ENCODE results near the gene ABR.
A peak's percentile ranks its signal among the peaks of the same experiment; 100 is the strongest.
"Not testable (repeated sequence)": the region's sequence is repeated elsewhere in the genome, so short reads cannot be mapped to it uniquely, and the experiment has no call there.

The ABR gene

DNA sequence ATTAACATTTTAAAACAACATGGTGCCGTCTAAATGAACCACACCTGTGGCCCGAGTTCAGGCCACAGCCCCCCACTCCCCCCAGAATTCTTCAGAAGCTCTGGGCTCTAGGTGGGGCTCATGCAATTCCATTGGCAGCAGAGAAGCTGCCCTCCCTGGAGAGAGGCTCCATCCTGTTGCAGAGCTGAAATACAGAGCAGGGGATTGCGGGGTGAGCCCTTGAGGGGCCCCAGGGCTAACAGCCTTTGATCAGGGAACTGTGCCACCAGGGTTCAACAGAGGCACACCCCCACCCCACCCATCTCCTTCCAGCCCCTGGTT lies 69.3 kb downstream of the ABR start:
- Mint-ChIP-seq H3K36me3 (no peaks in the 10 kb centered on the region), H3K9me3 (no peaks in the 10 kb centered on the region), H3K27ac (no peak overlapping the region), H3K27me3 (no peaks in the 10 kb centered on the region), H3K4me1 (peaks cover 64% of the 10 kb centered on the region), H3K4me3 (peak overlapping the region; percentile 89)
- no peak for ATAC-seq

DNA sequence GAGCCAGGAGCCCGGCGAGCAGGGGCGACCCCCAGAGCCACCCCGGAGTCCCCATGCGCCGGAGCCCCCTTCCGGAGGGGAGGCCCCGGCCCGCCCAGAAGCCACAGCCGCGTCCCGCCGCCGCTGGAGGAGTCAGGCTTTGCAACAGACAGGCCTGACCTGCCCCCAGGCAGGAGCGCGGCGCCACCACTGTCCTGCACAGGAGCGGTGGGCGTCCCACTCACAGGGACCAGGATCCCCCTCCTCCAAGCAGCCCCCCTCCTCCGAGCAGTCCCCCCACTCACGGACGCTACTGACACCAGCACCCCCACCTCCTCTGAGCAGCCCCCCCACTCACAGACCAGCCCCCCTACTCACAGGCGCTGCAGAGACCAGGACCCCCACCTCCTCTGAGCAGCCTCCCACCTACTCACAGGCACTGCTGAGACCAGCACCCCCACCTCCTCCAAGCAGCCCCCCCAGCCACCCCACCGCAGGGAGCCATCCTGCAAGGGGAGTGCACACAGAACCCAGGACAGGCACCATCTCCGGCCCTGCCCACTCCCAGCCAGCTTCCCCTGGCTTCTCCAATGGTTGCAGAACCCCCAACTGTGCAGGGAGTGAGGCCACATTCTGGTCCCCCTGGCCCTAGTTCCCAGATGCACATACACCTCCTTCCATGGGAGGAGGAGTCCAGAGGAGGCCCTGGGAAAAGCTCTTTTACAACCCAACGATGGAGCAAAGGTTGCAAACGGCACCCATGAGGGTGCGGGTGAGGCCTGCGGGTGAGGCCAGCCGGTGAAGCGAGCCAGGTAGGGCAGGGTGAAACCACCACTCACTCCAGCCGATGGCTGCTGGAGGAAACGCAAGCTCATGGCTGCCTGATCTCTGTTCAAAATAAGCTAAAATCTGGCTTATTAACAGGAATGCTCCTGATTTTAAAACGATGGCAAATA lies 69.9 kb downstream of the ABR start:
- Mint-ChIP-seq H3K4me3 (peak overlapping the region; percentile 89), H3K4me1 (peaks cover 58% of the 10 kb centered on the region)

DNA sequence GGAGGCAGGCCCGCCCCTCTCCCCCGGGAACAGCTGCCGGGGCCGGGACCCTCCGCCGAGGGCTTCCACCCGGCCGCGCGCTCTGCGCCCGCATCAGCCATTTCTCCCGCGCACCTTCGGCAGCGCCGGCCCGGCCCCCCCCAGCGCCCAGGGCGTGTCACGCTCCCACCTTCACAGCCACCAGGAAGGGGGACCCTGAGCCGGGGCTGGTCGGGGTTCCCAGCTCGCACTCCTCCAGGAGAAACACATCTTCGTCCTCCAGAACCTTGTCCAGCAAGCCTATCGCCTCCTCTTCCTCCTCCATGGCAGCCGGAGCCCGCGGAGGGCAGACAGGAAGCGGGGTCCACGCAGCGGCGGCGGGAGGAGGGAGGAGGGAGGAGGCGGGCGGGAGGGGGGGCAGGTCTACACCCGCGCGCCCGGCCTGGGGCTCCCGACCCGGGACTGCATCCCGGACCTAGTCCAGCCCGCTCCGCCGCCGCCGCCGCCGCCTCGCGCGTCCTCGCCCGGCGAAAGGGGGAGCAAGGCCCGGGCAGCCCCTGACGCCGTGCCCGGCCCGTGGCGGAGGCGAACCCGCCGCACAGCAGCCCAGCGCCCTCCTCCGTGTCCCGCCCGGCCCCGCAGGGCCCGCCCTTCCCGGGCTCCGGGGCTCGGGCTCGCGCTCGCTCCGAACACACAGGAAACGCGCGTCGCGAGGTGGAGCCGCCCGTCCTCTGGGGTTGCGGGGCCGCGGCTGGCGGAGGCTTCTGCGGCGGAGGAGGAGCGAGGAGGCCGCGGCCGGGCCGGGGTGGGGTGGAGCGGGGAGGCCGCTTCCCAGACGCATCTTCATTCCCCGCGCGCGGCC lies 70.8 kb downstream of the ABR start:
- Mint-ChIP-seq H3K36me3 (no peaks in the 10 kb centered on the region), H3K9me3 (no peaks in the 10 kb centered on the region), H3K27ac (peak overlapping the region; percentile 63), H3K4me3 (peak overlapping the region; percentile 89), H3K27me3 (no peaks in the 10 kb centered on the region), H3K4me1 (peaks cover 56% of the 10 kb centered on the region)
- ATAC-seq: peak; percentile 79

More for the DNA sequence above, 69.9 kb downstream of the ABR start:
- no peaks in the 10 kb centered on the region for H3K9me3 Mint-ChIP-seq
- no peaks in the 10 kb centered on the region for H3K36me3 Mint-ChIP-seq
- no peaks in the 10 kb centered on the region for H3K27me3 Mint-ChIP-seq
- H3K27ac Mint-ChIP-seq: peak overlapping the region; percentile 63
- ATAC-seq: peak; percentile 39

DNA sequence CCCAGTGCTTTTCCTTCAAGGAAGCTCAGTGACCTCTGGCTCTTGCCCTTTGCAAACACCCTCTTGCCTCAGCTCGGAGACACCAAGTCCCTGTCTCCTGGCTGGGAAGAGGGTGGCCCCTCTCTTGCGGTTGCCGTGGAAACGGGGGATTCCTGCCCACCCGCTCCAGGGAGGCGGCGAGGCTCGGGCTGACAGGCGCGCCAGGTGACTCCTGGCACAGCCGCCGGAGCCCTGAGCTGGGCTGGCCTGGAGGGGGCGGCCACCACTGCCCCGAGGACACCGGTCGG lies 71.4 kb downstream of the ABR start:
- Mint-ChIP-seq H3K4me1 (peaks cover 56% of the 10 kb centered on the region), H3K36me3 (no peaks in the 10 kb centered on the region), H3K27ac (peak overlapping the region; percentile 63), H3K27me3 (no peaks in the 10 kb centered on the region), H3K4me3 (no peak overlapping the region), H3K9me3 (no peaks in the 10 kb centered on the region)
- no peak for ATAC-seq

DNA sequence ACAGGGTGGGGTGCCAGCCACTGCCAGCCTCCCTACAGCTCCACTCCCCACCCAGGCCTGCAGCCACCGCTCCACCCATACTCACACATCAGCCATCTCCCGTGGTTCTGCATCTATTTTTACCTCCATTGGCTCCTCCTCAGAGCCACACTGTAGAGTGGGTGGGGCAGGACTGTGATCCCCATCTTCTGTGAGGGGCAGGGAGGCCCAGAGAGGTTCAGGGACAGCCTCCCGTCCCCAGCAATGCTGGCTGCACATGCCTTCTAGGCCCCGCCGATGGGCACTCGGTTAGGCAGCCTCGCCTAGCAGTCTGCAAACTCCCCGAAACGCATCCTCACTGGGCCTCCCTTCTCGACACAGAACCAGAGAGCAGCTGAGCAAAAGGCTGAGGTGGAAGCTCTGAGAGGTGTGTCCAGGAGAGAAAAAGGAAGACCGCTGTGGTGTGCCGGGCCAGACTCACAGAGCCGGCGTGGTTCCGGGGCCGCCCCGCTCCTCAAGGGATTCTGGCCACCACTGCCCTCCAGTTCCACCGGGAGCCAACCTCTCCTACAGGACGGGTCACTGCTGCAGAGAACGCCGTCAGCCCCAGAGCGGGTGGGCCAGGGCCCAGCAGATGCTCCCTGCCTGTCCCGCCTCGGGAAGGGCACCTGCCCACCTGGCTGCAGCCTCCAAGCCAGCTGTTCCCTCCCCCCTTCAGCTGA lies 71.9 kb downstream of the ABR start:
- Mint-ChIP-seq H3K36me3 (no peaks in the 10 kb centered on the region), H3K4me1 (peaks cover 56% of the 10 kb centered on the region), H3K4me3 (no peak overlapping the region), H3K27me3 (no peaks in the 10 kb centered on the region), H3K9me3 (no peaks in the 10 kb centered on the region), H3K27ac (no peak overlapping the region)
- no peak for ATAC-seq

DNA sequence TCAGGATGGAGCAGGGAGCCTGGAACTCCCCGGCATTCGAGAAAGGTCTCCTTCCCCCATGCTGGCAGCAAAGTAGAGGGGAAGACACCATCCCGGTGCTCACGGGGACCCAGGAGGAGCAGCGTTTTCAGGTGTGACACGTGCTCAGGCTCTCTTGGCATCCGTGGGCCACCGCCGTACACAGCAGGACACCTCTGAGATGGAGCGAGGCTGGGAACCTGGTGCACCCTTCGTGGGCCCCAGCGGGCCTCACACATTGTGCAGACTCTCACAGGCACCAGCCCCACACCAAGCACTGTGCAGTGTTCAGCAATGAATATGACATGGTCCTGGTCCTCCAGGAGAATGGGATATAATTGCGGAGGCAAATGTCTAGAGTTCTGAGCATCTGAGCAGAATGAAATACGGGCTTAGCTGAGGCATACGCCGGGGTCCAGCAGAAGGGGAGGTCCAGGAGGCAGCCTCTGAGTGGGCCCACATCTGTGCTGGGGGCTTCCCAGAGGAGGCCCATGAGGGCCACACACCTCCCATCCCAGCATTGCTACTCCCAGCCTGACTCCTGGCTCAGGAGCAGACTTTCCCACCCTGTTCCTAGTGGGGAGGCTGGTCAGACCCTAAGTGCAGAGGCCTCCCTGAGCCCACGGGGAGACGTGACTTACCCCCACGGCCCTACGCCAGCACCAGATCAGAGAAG lies 72.6 kb downstream of the ABR start:
- no peak for ATAC-seq
- H3K9me3 Mint-ChIP-seq: no peaks in the 10 kb centered on the region
- peak overlapping the region; percentile 30 for H3K4me3 Mint-ChIP-seq
- no peaks in the 10 kb centered on the region for H3K36me3 Mint-ChIP-seq
- no peaks in the 10 kb centered on the region for H3K27me3 Mint-ChIP-seq
- peaks cover 56% of the 10 kb centered on the region for H3K4me1 Mint-ChIP-seq
- no peak overlapping the region for H3K27ac Mint-ChIP-seq

DNA sequence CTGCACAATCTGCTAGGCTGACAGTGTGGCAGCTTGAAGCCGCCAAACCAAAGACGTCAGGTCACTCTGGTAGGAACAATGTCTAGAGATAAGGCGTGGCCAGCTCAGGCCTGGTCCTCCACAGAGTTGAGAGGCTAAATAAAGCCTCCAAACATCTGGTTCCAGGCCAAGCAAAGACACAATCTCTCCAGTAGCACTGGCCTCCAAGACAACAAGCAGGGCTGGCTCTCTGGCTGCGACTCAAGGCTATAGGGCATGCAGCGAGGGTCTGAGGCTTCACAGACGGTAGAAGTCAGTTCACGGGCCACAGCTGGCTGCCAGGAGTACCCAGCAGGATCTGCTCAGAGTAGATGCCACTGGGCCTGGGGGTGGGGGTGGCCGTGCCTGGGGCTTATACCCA lies 75.6 kb downstream of the ABR start:
- ATAC-seq: no peak
- Mint-ChIP-seq H3K9me3 (no peaks in the 10 kb centered on the region), H3K4me3 (no peak overlapping the region), H3K4me1 (peaks cover 40% of the 10 kb centered on the region), H3K36me3 (peaks cover 5% of the 10 kb centered on the region), H3K27ac (no peak overlapping the region), H3K27me3 (no peaks in the 10 kb centered on the region)

DNA sequence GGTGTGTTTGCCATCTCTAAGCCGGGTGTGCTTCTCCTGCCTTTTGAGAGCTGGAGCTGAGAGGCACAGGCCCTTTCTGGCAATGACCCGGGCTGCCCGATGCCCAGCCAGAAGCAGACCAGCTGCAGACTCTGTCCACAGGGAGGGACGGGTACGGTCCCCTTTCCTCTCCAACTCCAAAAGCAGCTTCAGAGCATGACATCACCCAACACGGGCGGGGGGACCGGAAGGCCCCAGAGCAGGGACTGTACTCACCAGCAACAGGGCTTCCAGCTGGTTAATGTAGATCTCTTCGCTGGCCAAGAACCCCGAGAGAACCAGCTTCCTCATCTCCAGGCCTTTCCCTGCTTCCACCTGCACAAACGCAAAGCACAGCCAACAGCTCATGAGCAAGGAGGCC lies 79.4 kb downstream of the ABR start:
- Mint-ChIP-seq H3K36me3 (peaks cover 13% of the 10 kb centered on the region), H3K4me1 (peaks cover 20% of the 10 kb centered on the region), H3K9me3 (no peaks in the 10 kb centered on the region), H3K4me3 (no peak overlapping the region), H3K27ac (no peak overlapping the region), H3K27me3 (no peaks in the 10 kb centered on the region)
- ATAC-seq: no peak

DNA sequence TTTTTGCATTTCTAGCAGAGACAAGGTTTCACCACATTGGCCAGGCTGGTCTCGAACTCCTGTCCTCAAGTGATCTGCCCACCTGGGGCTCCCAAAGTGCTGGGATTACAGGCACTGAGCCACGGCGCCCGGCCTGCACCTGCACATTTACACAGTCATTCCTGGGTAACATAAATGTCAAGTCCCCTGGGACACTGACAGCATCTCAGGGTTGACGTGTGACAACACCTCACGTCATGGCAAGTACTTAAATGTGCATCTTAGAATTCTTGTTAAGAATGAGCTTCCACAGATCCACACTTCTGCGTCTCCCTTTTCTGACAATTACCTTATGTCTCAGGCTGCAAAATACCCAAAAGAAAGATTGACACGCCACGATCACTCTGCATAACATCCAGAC lies 80.5 kb downstream of the ABR start:
- Mint-ChIP-seq H3K27ac (no peak overlapping the region), H3K27me3 (no peaks in the 10 kb centered on the region), H3K4me1 (peaks cover 20% of the 10 kb centered on the region), H3K36me3 (peaks cover 19% of the 10 kb centered on the region), H3K9me3 (no peaks in the 10 kb centered on the region), H3K4me3 (no peak overlapping the region)
- ATAC-seq: peak; percentile 56

DNA sequence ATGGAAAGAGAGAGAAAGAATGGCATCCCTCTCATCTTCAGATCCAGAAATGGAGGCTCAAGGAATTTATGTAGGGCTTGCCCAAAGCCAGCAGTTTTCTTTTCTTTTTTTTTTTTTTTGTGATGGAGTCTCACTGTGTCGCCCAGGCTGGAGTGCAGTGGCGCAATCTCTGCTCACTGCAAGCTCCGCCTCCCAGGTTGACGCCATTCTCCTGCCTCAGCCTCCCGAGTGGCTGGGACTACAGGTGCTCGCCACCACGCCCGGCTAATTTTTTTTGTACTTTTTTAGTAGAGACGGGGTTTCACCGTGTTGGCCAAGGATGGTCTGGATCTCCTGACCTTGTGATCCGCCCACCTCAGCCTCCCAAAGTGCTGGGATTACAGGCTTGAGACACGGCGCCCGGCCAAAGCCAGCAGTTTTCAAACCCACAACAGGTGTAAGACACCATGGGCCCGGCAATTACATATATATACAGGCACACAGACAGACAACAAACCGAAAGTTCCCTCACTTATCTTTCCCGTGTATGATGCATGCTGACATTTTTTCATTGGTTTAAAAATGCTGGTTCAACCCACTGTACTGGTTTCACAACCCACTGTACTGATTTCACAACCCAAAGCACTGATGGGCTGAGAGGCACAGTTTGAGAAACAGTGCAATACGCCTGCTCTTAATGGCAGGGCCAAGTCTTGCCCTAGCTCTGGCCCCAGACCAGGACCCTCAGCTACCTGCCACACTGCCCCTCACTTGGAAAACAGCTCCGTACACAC lies 81.6 kb downstream of the ABR start:
- peaks cover 20% of the 10 kb centered on the region for H3K4me1 Mint-ChIP-seq
- H3K36me3 Mint-ChIP-seq: peaks cover 27% of the 10 kb centered on the region
- not testable (repeated sequence) for H3K27me3 Mint-ChIP-seq, H3K27ac Mint-ChIP-seq, ATAC-seq, H3K4me3 Mint-ChIP-seq, H3K9me3 Mint-ChIP-seq

DNA sequence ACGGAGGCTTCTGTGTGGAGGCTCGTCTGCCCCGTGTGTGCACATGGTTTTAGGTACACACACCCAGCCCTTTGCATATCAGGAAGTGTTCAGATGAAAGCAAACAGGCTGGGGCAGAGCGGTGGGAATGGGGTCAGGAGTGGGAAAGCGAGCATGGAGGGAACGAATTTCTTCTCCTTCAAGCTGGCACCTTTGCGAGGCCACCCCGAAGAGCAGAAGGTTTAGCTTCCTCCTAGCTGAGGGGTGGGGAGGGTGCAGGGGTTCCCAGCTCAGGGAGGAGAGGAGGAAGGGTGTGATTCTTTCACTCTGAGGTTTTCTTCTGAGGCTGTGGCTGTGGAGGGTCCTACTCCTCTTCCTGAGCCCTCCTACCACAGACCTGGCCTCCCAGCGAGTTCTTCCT lies 83.6 kb downstream of the ABR start:
- Mint-ChIP-seq H3K4me3 (no peak overlapping the region), H3K4me1 (peaks cover 17% of the 10 kb centered on the region), H3K9me3 (no peaks in the 10 kb centered on the region), H3K27ac (no peak overlapping the region), H3K27me3 (no peaks in the 10 kb centered on the region), H3K36me3 (peaks cover 33% of the 10 kb centered on the region)
- ATAC-seq: no peak

DNA sequence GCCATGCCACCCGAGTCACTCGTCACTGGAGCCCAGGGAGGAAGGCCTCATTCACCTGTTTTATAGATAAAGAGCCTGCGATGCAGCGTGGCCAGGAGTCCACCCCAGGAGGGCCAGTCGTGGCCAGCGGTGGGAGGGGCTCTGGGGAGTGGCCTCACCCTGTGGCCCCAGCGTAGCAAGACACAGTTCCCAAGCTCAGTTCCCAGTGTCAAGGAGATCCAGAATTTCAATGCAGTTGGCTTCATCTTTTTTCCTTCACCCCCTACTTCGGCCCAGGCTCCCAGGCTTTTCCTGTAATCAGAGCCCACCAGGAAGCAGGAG lies 84.0 kb downstream of the ABR start:
- Mint-ChIP-seq H3K4me1 (peaks cover 15% of the 10 kb centered on the region), H3K9me3 (no peaks in the 10 kb centered on the region), H3K27ac (no peak overlapping the region), H3K27me3 (no peaks in the 10 kb centered on the region), H3K36me3 (peaks cover 37% of the 10 kb centered on the region), H3K4me3 (no peak overlapping the region)
- ATAC-seq: no peak

DNA sequence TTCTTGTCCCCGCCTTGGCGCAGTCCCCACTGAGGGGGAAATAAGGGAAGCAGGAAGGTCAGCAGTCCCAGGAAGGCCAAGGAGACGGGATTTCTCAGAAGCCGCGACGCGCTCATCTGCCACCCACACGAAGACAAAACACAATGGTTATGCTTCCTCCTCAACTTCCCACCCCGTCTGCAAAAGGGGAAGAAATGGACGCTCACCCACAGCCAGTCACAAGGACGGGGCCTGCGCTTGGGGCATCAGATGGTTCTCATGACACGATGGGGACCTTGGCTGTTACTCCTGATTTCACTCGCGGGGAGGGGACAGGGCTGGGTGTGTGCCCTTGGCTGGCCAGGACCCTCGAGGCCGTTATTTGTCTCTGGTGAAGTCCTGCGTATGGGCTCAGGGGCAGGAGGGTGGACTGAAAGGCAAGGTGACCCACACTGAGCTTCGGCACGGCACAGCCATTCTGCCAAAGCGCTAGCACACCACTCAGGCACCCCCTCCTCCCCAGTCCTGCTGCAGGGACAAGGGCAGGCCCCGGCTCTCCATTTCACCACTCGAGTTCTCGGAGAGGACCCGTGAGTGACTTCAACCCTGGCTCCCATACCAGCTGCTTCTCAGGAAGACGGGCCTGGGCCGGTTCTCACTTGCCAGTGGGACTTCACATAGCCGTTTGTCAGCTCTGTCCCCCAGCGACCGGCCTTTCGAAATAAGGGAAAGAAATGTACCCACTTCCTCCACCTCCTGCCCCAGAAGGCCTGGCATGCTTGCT lies 84.5 kb downstream of the ABR start:
- H3K4me3 Mint-ChIP-seq: no peak overlapping the region
- H3K27ac Mint-ChIP-seq: no peak overlapping the region
- H3K4me1 Mint-ChIP-seq: peaks cover 15% of the 10 kb centered on the region
- H3K9me3 Mint-ChIP-seq: no peaks in the 10 kb centered on the region
- peaks cover 43% of the 10 kb centered on the region for H3K36me3 Mint-ChIP-seq
- no peak for ATAC-seq
- no peaks in the 10 kb centered on the region for H3K27me3 Mint-ChIP-seq

DNA sequence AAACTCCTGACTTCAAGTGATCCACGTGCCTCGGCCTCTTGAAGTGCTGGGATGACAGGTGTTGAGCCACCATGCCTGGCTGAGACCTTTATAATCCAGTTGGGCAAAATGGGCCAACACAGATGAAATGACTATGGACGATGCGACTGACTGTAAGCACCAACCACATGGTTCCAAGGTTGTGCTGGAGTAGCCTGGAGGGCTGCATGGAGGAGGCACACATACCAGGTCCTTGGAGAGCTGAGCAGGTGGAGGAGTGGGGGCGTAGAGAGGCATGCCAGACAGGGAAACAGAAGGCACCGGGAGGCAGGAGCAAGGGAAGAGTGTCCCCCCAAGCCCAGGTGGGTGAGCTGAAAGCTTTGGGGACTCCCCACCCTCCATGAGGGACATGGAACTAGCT lies 85.2 kb downstream of the ABR start:
- no peaks in the 10 kb centered on the region for H3K27me3 Mint-ChIP-seq
- no peak overlapping the region for H3K4me3 Mint-ChIP-seq
- H3K27ac Mint-ChIP-seq: no peak overlapping the region
- peaks cover 49% of the 10 kb centered on the region for H3K36me3 Mint-ChIP-seq
- ATAC-seq: no peak
- H3K4me1 Mint-ChIP-seq: peaks cover 13% of the 10 kb centered on the region
- no peaks in the 10 kb centered on the region for H3K9me3 Mint-ChIP-seq

Data from stimulated activated memory B cell treated with anti-CD40 and anti-IgM and Interleukin-4, amounts not matched to agents 10 μg/mL and 1 μg/mL and 100 μg/mL, for 72 hours (primary cell).